Measurements from ENCODE around the gene GPT2. TPM values are rescaled to one million over a fixed set of nuclear protein-coding genes. Genes with fewer than 3 reads are reported as not detected.
A peak's percentile ranks its signal among the peaks of the same experiment; 100 is the strongest.

The GPT2 gene
- total RNA-seq, 8 experiments from 2014 or later, result 4.8 to 67.0 (median 24.6) TPM

GRCh38 chr16:46950009-46950408 lies 65.8 kb downstream of the GPT2 start:
- 0 to 63% (median 20%) methylated on average over 1 of the region's 1 CpG; no CpG with 5 or more reads in 3 of the 10 experiments for WGBS, 10 experiments
- no peak overlapping the region for H3K4me3 ChIP-seq
- no peak overlapping the region for H3K27ac ChIP-seq
- in situ Hi-C loops (cut with MboI; ENCODE audit: low pct_unique_long_range_greater_than_20kb in 2 of 9, low sequenced_read_pairs in 9 of 9, unreplicated experiment in 9 of 9), result no loop called here
- H3K4me1 ChIP-seq (replicated peaks in 1 of 2), result no peaks in the 10 kb centered on the region
- ATAC-seq (replicated peaks in 6 of 8), result no peak

DNA sequence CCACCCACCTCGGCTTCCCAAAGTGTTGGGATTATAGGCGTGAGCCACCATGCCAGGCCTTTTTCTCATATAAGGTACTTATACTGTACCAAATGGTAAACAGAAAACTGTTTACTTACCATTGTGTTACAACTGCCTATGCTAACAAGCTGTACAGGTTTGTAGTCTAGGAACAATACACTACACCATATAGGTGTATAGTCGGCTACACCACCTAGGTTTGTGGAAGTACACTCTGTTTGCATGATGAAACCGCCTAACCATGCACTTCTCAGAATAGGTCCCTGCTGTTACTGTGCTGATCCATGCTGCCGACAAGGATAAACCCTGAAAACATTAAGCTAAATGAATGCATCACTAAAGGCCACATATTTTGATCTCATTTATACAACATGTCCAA lies 70.4 kb downstream of the GPT2 start:
- 69 to 100% (median 94%) methylated on average over 1 to 4 of the region's 5 CpGs; no CpG with 5 or more reads in 3 of the 10 experiments for WGBS, 10 experiments
- ATAC-seq (replicated peaks in 6 of 8), result no peak
- in situ Hi-C loops (cut with MboI; ENCODE audit: low pct_unique_long_range_greater_than_20kb in 2 of 9, low sequenced_read_pairs in 9 of 9, unreplicated experiment in 9 of 9), result no loop called here
- Histone ChIP-seq H3K27ac (no peak overlapping the region), H3K4me1 (replicated peaks in 1 of 2) (no peaks in the 10 kb centered on the region), H3K4me3 (no peak overlapping the region)

DNA sequence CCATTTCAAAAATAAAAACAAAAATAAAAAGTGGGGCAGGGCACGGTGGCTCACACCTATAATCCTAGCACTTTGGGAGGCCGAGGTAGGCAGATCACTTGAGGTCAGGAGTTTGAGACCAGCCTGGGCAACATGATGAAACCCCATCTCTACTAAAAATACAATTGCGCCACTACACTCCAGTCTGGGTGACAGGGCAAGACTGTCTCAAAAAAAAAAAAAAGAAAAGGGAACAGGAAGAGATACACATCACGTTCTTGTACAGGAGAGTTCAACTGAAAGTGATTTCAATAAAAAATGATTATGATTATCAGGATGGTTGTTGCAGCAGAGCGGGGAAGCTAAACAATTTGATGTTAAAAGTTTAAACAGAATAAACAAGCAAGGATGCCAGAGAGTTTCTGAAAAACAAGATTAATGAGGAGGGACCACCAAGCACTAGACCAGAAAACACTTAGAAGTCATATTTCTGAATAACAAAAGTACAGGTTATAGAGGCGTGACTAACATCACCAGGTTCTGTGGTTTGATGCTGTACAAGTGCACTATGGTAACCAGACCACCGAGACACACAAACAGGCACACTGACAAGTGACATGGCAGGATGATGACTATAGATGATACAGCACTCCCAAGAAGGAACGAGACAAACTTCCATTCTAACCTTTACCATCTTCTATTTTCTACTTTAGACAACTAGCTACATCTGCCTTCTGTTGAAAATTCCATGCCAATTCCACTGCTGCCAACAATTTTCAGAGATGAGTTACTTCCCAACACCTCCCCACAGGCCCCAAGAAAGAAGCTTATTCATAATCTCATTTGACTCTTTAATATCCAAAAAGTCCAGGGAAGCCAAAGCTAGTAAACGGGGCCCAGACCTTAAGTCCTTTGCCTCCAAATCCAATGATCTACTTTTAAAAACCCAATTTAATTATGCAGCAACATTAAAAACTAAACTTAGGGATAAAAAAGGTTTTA lies 77.5 kb downstream of the GPT2 start:
- ATAC-seq (replicated peaks in 6 of 8), result no peak
- no peak overlapping the region for H3K4me3 ChIP-seq
- no peaks in the 10 kb centered on the region for H3K4me1 ChIP-seq (replicated peaks in 1 of 2)
- WGBS, 10 experiments, result 58 to 100% (median 89%) methylated on average over 3 to 8 of the region's 9 CpGs
- in situ Hi-C loops (cut with MboI; ENCODE audit: low pct_unique_long_range_greater_than_20kb in 2 of 9, low sequenced_read_pairs in 9 of 9, unreplicated experiment in 9 of 9), result no loop called here
- H3K27ac ChIP-seq, result no peak overlapping the region

DNA sequence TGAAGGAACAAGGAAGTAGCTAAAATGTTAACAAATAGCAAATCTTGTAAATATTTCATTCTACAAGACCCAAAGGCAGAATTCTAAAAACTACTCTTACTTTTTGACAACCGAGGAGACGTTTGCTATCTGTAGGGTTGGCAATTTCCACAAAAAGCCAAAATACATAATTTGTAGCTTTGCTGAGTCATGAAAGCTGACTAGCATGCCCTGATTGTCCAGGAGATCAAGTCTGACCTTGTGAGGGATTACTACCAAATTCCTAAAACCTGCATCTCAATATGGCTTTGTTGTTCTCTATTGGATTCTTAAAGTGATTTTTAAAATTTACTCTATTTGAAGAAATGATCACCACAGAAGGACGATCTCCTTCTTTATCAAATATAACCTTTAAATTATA lies 78.5 kb downstream of the GPT2 start:
- Histone ChIP-seq H3K4me3 (no peak overlapping the region), H3K4me1 (replicated peaks in 1 of 2) (no peaks in the 10 kb centered on the region), H3K27ac (no peak overlapping the region)
- ATAC-seq (replicated peaks in 6 of 8), result peak in 1 of 8 experiments; percentile 17
- WGBS, 10 experiments, result 62 to 100% (median 88%) methylated on average over 1 to 3 of the region's 3 CpGs; no CpG with 5 or more reads in 2 of the 10 experiments
- in situ Hi-C loops (cut with MboI; ENCODE audit: low pct_unique_long_range_greater_than_20kb in 2 of 9, low sequenced_read_pairs in 9 of 9, unreplicated experiment in 9 of 9), result no loop called here

DNA sequence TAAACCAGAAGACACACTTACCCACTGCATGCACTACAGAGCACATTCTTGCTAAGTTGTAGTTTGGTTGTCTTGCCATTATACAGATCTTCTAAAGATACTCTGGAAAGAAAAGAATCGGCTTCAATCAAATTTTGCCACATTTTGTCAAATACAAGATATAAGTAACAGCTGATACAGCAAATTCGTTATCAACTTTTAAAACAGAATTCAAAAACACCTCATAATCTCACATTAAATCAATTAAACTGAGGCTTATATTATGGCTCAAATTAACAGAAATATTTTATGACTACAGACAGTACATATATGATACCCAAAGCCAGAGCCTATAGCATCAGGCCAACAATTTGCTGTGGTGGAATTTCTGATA lies 83.9 kb downstream of the GPT2 start:
- Histone ChIP-seq H3K4me3 (no peak overlapping the region), H3K4me1 (replicated peaks in 1 of 2) (peaks cover 16 to 22% of the 10 kb centered on the region in 2 donors), H3K27ac (no peak overlapping the region)
- ATAC-seq (replicated peaks in 6 of 8), result no peak
- in situ Hi-C loops (cut with MboI; ENCODE audit: low pct_unique_long_range_greater_than_20kb in 2 of 9, low sequenced_read_pairs in 9 of 9, unreplicated experiment in 9 of 9), result no loop called here
- 33 to 100% (median 100%) methylated on average over 1 to 2 of the region's 2 CpGs for WGBS, 10 experiments

DNA sequence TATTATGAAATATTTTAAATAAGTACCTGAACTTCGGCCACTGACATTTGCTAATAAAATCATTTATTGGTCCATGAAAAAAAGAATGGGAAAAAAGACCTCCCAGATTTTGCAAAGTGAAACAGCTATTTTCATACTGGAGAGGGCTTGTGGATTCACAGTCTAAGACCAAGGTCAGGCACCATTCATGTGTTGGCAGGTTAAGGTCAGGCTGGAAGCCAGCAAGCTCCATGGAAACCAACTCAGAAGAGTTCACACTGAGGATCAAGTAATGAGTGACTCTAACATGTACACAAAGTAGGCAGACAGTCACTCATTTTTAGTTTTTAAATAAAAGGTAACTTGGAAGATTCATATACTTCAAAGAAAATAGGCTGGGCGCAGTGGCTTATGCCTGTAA lies 85.9 kb downstream of the GPT2 start:
- Histone ChIP-seq H3K4me1 (replicated peaks in 1 of 2) (peaks cover 21 to 28% of the 10 kb centered on the region in 2 donors), H3K4me3 (no peak overlapping the region)

DNA sequence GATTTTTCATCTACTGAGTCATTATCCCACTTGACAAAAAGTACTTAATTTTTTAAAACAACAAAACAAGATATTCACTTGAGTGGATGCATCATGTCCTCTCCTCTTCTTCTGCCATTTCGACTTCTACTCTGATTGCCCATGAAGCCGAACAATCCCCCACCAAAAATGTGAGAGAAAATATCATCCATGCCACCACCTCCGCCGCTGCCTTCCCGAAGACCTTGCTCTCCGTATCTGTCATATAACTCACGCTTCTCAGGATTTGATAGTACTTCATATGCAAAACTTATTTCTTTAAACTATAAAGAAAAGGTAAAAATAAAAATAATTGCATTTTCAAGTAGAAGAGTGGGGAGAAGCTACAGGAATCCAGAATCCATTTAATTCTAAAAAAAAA lies 87.1 kb downstream of the GPT2 start:
- no peak overlapping the region for H3K4me3 ChIP-seq

More for the DNA sequence above, 85.9 kb downstream of the GPT2 start:
- WGBS, 10 experiments, result 0 to 92% (median 75%) methylated on average over 1 to 2 of the region's 2 CpGs; no CpG with 5 or more reads in 2 of the 10 experiments
- no peak overlapping the region for H3K27ac ChIP-seq
- in situ Hi-C loops (cut with MboI; ENCODE audit: low pct_unique_long_range_greater_than_20kb in 2 of 9, low sequenced_read_pairs in 9 of 9, unreplicated experiment in 9 of 9), result no loop called here
- ATAC-seq (replicated peaks in 6 of 8), result no peak

DNA sequence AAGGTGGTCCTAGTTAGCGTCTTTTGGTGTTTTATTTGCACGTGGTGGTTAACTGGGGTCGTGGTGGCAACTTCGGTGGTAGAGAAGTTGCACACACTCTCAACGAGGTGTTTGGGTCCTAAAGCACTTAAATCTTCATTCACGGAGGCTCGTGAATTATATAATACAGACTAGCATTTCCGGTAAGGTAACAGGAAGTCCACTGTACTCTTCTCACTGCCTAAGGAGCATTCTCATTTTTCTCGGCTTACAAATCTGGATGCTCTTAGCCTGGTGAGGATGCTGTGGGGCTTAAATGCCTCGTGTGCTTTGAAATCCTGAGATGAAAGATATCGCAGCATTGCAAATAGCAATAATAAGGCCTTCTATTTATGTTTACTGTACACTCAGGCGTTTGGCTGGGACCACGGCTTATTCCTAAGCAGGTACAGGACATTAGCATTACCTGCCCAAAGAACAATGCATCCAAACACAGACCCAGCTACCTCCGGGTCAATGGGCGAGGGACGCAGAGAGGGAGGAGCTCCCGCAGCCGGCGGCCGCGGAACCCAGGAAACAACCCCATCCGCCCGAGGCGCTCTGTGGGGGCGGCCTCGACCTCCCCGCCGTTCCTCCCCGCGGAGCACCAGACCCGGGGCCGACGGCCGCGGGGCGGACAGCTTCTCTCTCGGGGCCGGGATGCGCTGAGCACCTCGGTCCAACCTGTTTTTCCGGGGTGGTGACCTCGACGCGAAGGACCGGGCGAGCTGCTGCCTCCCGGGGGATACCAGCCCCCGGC lies 88.5 kb downstream of the GPT2 start:
- 0 to 9% (median 2%) methylated on average over 1 to 27 of the region's 48 CpGs; no CpG with 5 or more reads in 1 of the 10 experiments for WGBS, 10 experiments

More for the DNA sequence above, 87.1 kb downstream of the GPT2 start:
- in situ Hi-C loops (cut with MboI; ENCODE audit: low pct_unique_long_range_greater_than_20kb in 2 of 9, low sequenced_read_pairs in 9 of 9, unreplicated experiment in 9 of 9), result no loop called here
- WGBS, 10 experiments, result 89 to 100% (median 96%) methylated on average over 2 to 7 of the region's 7 CpGs; no CpG with 5 or more reads in 1 of the 10 experiments
- no peak for ATAC-seq (replicated peaks in 6 of 8)
- no peak overlapping the region for H3K27ac ChIP-seq
- H3K4me1 ChIP-seq (replicated peaks in 1 of 2), result peaks cover 21 to 28% of the 10 kb centered on the region in 2 donors

DNA sequence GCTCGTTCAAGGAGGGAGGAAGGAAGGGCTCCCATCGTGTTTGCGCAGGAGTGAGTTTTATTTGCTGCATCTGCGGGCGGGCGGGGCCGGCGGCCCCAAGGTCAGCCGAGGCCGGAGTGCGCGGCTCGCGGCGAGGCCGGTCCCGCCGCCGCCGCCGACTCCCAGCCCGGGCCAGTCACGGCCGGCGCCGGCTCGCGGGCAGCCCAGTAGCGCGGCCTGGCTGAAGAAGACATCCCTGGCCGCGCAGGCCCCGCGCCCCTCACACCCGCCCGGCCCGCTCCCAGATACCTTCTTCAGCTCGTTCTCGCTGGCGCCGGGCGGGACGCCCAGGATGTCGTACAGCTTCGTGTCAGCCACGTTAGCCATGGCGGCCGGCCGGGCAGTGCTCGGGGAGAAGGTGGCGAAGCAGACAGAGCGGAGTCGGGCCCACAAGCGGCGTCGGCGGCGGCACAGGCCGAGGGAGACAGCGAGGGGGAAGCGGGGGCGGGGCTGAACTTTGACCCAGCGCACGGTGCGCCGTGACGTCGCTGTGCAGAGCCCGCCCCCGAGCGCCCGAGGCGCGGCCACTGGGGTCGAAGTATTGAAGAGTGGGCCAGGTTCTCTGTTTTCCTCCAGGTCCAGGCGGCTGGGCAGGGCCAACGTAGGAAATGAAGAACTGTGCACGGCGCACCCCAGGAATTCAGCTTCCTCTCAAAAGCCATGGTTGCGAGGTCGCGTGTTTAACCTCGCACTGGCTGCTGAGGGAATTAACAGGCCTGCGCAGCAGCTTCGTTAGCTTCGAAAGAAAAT lies 89.2 kb downstream of the GPT2 start, which contains the start of gene DNAJA2:
DNAJA2 (minus strand) TSS at position 468 of the 789 bp plus-strand sequence; CDS start at position 366, 102 bp downstream.
- peak; percentile 93 to 97 (median 95) for ATAC-seq (replicated peaks in 6 of 8)

More for the DNA sequence above, 88.5 kb downstream of the GPT2 start:
- in situ Hi-C loops (cut with MboI; ENCODE audit: low pct_unique_long_range_greater_than_20kb in 2 of 9, low sequenced_read_pairs in 9 of 9, unreplicated experiment in 9 of 9), result no loop called here
- H3K4me1 ChIP-seq (replicated peaks in 1 of 2), result peaks cover 21 to 28% of the 10 kb centered on the region in 2 donors
- peak overlapping the region; percentile 63 to 97 (median 87) for H3K4me3 ChIP-seq
- H3K27ac ChIP-seq, result peak overlapping the region; percentile 90 to 97
- peak; percentile 14 to 32 (median 26) for ATAC-seq (replicated peaks in 6 of 8)

GRCh38 chr16:46973996-46974324 lies 89.8 kb downstream of the GPT2 start:
- Histone ChIP-seq H3K4me3 (peak overlapping the region; percentile 63 to 97 (median 87)), H3K27ac (peak overlapping the region; percentile 90 to 97), H3K4me1 (replicated peaks in 1 of 2) (peaks cover 21 to 28% of the 10 kb centered on the region in 2 donors)
- no peak for ATAC-seq (replicated peaks in 6 of 8)
- in situ Hi-C loops (cut with MboI; ENCODE audit: low pct_unique_long_range_greater_than_20kb in 2 of 9, low sequenced_read_pairs in 9 of 9, unreplicated experiment in 9 of 9), result no loop called here
- 0 to 20% (median 8%) methylated on average over 1 to 7 of the region's 14 CpGs; no CpG with 5 or more reads in 3 of the 10 experiments for WGBS, 10 experiments

More for the DNA sequence above, 89.2 kb downstream of the GPT2 start, which contains the start of gene DNAJA2:
- Histone ChIP-seq H3K27ac (peak within 1 kb of the TSS; percentile 90 to 97), H3K4me3 (peak within 1 kb of the TSS; percentile 63 to 97 (median 87)), H3K4me1 (replicated peaks in 1 of 2) (peaks cover 21 to 28% of the 10 kb centered on the region in 2 donors)
- 0 to 5% (median 0%) methylated on average over 1 to 5 of the region's 86 CpGs; no CpG with 5 or more reads in 4 of the 10 experiments for WGBS, 10 experiments
- in situ Hi-C loops (cut with MboI; ENCODE audit: low pct_unique_long_range_greater_than_20kb in 2 of 9, low sequenced_read_pairs in 9 of 9, unreplicated experiment in 9 of 9), result no loop called here

GRCh38 chr16:46974352-46974751 lies 90.2 kb downstream of the GPT2 start:
- 4 to 73% (median 64%) methylated on average over 1 to 6 of the region's 6 CpGs; no CpG with 5 or more reads in 2 of the 10 experiments for WGBS, 10 experiments
- Histone ChIP-seq H3K4me3 (peak overlapping the region; percentile 63 to 97 (median 87)), H3K4me1 (replicated peaks in 1 of 2) (peaks cover 19 to 27% of the 10 kb centered on the region in 2 donors), H3K27ac (peak overlapping the region; percentile 90 to 97)
- peak in 1 of 8 experiments; percentile 3 for ATAC-seq (replicated peaks in 6 of 8)
- in situ Hi-C loops (cut with MboI; ENCODE audit: low pct_unique_long_range_greater_than_20kb in 2 of 9, low sequenced_read_pairs in 9 of 9, unreplicated experiment in 9 of 9), result no loop called here

DNA sequence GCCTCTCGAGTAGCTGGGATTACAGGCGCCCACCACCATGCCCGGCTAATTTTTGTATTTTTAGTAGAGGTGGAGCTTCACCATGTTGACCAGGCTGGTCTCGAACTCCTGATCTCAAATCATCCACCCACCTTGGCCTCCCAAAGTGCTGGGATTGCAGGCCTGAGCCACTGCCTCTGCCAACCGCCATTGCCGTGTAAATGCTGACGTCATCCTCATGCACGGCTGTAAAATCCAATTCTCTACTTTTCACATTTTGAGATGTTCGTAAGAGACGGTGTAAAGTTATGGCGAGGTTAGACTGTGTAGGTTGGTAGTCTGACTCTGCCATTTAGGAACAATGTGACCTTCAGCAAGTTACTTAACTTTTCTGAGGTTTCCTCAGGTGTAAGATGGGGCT lies 91.0 kb downstream of the GPT2 start:
- WGBS, 10 experiments, result 93 to 100% (median 96%) methylated on average over 1 to 11 of the region's 11 CpGs; no CpG with 5 or more reads in 1 of the 10 experiments
- no peak overlapping the region for H3K27ac ChIP-seq
- ATAC-seq (replicated peaks in 6 of 8), result no peak
- H3K4me3 ChIP-seq, result no peak overlapping the region
- H3K4me1 ChIP-seq (replicated peaks in 1 of 2), result peaks cover 16 to 21% of the 10 kb centered on the region in 2 donors
- in situ Hi-C loops (cut with MboI; ENCODE audit: low pct_unique_long_range_greater_than_20kb in 2 of 9, low sequenced_read_pairs in 9 of 9, unreplicated experiment in 9 of 9), result no loop called here
